ENCODE results near the gene TMPRSS13.
A peak's percentile ranks its signal among the peaks of the same experiment; 100 is the strongest.
"Not testable (repeated sequence)": the region's sequence is repeated elsewhere in the genome, so short reads cannot be mapped to it uniquely, and the experiment has no call there.

TMPRSS13 gene

DNA sequence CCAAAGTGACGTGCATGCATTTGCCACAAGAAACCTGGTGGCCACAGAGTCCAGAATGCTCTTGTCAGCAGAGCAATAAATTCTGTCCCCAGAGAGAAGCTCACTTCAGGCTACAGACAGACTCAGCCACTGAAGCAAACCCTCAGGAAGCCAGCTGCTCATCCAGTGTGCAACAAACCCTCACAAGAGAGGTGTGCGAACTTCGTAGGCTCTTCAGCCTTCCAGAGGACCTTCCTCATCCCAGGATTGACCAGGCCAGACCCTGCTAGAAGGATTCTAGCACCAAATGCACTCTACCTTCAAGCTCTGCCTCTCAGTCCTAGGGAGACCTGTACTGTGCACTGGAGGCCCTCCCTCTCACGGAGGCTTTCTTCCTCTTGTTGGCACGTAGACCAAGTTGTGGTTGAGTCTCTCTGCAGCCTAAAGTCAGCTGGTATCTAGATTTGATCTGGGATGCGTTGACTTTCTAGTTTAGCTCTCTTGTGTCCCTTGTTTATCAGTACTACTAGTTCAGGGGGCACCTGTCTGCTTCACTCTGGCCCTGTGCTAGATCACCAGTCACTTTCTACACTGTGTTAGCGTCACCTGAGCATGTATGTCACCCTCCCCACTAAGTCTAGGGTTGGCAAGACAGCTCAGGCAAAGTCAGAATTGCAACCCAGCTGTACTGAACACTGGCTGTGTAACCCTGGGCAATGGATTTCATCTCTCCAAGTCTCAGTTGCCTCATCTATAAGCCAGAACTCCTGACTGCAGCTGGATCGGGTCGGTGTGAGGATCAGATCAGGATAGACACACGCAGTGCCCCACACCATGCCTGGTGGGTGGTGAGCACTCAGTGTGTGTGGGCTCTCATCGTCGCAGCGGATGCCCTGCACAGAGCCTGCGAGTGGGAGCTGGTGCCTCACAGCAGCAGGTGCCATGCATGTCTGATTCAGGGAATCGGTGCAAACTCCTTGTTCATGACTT, 22.1 kb upstream of the TMPRSS13 start:
- DNase-seq (ENCODE audit: low read depth in 2 of 2) = no peak

DNA sequence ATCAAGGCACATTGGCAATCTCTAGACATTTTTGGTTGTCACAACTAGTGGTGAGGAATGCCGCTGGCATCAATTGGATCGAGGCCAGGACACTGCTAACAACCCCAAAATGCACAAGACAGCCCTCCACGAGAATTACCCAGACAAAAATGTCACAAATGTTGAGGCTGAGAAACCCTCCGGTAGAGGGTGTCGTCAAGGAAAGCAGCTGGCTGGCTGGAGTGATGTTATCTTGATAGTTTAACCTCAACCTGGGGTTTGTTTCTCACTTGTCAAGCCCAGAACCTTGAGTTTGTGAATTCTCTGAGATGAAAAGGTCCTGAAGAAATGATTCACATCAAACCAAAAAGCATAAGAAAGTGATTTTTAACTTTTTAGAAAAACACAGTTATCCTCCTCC, 21.1 kb upstream of the TMPRSS13 start:
- peak in 1 of 2 donors; percentile 41 for DNase-seq (ENCODE audit: low read depth in 2 of 2)

DNA sequence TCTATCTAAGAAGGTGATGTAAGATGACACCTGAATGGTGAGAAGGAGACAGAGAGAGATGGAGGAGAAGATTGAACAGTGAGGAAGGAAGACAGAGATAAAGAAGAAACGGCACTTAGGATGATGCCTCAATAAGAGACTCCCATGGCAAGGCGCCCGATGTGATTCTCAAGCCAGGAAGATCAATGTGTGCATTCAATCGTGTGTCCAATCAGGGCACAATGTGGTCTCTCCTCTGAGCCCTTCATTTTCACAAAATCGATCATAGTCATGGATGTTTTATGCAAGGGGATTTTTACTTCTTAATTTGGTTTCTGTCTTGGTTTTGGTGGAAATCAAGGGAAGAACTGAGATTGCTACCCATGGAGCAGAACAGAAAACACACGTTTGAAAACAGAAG, 19.9 kb upstream of the TMPRSS13 start:
- DNase-seq (ENCODE audit: low read depth in 2 of 2) = no peak

DNA sequence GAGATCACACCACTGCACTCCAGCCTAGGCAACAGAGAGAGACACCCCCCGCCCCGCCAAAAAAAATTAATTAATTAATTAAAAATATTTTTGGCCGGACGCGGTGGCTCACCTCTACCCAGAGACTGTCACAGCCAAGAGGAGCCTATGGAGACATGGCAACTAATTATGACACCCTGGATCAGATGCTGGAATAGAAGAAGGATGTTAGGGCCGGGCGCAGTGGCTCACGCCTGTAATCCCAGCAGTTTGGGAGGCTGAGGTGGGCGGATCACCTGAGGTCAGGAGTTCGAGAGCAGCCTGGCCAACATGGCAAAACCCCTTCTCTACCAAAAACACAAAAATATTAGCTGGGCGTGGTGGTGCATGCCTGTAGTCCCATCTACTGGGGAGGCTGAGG, 19.3 kb upstream of the TMPRSS13 start:
- not testable (repeated sequence) for DNase-seq (ENCODE audit: low read depth in 2 of 2)

DNA sequence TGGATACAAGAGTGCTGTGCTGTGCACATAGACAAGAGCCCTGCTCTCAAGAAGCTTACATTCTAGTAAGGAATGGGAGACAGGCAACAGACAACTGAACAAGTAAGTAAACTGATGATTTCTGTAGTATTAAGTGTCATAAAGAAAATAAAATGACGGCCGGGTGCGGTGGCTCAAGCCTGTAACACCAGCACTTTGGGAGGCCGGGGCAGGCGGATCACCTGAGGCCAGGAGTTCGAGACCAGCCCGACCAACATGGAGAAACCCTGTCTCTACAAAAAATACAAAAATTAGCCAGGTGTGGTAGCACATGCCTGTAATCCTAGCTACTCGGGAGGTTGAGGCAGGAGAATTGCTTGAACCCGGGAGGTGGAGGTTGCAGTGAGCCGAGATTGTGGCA, 18.5 kb upstream of the TMPRSS13 start:
- not testable (repeated sequence) for DNase-seq (ENCODE audit: low read depth in 2 of 2)

DNA sequence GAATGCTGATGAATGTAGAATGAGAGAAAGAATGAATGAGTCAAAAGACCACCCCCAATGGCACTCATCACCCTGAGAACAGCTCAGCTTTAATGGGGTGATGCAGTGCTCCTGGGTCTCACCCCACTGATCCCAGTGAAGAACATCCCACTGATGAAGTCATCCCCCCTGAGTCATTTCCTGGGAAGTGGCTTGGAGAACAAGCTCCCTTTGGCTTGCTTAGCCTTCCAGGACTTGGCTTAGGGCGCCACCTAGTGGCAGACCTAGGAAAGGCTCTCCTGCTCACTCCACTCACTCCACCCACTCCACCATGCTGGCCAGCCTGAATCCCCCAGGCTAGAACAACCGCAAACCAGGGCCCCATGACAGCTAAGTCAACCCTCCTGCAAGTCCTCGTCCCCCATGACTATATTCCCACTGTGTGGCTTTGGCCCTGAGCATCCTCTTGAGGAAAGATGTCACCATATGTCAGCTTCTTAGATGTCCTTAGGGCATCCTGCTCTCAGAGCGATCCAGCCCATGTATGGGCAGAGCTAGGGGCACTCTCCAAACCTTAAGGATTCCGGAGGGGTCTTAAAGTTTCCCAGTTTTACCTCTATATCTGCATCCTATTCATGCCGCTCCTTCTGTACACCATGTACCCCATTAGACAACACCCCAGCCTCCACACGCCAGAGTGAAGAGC, 17.8 kb upstream of the TMPRSS13 start:
- DNase-seq (ENCODE audit: low read depth in 2 of 2) = peak; percentile 70 to 77

DNA sequence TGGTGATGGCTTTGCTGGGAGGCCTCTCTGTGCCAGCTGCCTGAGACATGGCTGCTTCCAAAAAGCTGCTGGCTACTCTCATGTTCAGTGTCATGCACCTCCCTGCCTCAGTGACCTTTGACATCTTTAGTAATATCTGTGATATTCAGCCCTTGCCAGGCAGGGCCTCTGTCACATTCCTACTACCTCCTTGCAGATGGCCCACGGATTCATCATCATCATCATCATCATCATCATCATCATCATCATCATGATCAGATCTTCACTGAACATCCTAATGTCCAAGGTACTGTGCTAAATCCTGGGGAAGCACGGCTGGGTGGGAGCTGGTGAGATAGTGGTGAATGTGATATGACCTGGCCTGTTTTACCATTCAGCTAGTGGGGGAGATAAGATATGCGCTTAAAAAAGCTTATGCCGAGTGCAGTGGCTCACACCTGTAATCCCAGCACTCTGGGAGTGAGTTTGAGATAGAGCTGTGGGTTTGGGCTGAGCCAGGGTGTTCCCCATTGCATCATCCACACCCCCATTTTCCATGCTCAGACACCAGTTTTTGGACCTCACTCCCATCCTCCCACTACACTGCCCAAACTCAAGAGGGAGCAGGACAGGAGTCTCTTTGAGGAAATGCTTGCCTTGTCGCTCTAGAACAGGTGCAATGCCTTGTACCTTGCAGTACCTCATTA, 17.1 kb upstream of the TMPRSS13 start:
- DNase-seq (ENCODE audit: low read depth in 2 of 2) = no peak

DNA sequence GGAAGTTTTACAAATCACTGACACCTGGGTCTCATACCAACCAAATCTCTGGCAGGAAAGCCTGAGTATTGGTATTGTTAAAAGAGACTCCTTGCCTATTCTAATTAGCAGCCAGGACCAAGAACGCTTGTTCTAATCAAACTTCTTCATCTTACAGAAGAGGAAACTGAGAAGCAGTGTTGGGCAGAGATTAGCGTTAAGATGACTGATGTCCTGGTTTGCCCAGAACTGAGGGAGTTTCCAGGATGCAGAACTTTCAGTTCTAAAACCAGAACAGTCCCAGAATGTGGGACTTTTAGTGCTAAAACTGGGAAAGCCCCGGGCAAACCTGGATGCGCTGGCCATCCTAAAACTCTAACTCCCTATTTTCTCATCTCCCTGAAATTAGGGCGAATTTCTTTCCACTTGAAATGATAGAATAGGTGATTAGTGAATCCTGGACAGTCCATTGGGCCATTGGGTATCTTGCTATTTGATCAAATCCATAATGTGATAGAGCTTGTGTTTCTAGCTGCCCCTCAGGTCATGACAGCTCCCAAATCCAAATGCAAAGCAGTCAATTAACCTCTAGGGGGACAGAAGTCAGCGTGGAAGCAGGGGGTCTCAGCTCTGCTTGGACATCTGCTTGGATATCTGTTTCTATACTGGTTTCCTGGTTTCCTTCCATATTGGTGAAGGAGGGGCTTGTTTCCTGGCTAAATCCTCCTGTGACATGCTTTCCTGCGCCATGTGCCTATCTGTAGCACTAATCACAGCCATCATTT, 16.0 kb upstream of the TMPRSS13 start:
- DNase-seq (ENCODE audit: low read depth in 2 of 2) = no peak

DNA sequence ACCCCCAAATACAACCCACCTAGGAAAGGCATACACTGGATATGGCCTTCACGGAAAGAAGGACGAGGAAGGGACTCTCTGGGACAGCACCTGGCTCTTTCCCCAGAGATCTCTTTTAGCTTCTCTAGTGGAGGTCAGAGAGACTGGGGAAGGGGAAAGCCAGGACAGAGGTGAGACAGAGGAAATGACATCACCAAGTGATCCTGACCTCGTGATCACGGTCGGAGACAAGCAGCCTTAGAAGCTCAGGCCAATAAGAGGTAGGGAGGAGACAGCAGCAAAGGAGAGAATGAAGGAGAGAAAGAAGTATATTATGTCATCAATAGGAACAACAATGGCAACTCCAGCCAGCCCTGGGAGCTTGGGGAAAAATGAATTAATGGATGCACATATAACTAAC, 15.4 kb upstream of the TMPRSS13 start:
- no peak for DNase-seq (ENCODE audit: low read depth in 2 of 2)

DNA sequence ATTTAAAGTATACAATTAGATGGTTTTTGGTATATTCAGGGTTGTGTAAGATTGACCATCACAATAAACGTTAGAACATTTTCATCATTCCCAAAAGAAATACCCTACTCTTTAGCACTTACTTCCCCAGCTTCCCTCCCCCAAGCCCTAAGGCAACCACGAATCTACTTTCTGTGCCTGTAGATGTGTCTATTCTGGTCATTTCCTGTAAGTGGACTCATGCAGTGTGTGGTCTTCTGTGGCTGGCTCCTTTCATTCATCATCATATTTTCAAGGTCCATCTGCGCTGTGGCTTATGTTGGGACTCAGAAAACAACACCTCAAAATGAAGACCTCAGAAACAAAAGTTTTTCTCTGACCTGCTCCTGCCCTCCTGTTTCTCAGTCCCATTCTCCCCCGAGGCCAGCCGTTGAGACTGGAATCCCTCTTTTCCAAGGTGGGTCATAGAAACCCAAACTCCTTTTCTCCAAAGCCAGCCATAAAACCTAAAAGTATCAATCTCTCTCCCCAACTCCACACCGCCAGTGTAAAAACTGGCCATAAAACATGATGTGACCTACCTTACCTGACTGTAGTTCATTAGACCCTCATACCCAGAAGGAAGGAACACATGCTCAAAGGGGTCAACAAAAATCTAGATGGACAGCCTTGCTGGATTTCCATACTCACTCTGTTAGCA, 12.9 kb upstream of the TMPRSS13 start:
- no peak for DNase-seq (ENCODE audit: low read depth in 2 of 2)

DNA sequence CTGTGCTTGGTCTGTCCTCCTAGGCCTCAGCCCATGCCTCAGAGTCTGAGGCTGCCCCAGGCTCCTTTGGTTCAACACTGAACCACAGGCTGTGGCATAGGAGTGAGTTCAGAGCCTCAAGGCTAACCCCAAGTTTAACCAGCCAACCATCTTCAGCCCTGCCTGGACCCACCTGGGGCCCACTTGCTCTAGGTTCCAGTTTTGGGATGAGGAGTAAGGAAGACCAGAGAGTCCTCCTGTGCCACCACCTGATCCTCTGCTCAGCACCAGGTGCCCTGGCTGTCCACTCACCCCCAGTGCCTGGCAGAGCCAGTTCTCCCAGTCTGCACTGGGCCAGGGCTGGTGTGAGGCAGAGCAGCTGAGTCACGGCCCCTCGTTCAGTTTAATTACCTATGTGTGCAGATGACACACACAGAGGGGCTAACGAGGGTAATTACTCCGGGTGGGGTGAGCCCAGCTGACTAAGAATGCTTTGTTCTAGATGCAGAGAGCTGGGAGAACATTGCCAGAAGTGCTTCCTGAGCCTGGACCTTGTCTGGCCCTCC, 12.0 kb upstream of the TMPRSS13 start:
- no peak for DNase-seq (ENCODE audit: low read depth in 2 of 2)

DNA sequence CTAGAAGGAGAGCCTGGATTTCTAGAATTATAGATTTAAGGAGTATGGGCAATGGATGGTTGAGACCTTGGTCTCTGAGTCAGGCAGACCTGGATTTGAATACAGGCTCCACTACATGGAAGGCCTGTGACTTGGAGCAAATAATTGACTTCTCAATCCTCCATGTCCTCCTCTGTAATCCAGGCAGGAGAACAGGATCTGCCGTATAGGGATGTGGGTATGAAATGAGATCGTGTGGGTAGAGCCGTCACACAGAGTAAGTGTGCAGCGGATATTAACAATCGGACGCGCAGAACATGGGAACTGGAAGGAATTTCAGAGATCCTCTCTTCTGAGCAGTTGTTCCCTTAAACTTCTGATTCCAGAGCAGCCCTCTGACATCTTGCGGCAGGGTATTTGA, 11.5 kb upstream of the TMPRSS13 start:
- no peak for DNase-seq (ENCODE audit: low read depth in 2 of 2)

DNA sequence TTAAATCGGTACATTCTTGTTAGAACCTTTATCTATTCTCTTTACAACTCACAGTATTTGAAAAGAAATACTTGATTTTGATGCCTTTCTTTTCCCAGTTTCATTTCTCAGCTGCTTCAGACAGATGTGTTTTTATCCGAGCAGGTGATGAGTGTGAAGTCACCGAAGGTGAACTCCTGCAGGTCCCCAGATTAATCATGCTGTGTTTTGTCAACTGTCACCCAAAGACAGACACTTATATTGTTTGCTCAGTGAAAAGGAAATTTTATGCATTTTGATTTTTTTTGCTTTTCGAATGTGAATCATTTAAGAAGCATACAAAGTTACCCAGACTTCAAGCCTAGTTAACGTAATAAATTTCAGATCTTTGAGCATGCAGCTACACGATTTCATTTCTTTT, 7.8 kb upstream of the TMPRSS13 start:
- DNase-seq (ENCODE audit: low read depth in 2 of 2) = no peak

DNA sequence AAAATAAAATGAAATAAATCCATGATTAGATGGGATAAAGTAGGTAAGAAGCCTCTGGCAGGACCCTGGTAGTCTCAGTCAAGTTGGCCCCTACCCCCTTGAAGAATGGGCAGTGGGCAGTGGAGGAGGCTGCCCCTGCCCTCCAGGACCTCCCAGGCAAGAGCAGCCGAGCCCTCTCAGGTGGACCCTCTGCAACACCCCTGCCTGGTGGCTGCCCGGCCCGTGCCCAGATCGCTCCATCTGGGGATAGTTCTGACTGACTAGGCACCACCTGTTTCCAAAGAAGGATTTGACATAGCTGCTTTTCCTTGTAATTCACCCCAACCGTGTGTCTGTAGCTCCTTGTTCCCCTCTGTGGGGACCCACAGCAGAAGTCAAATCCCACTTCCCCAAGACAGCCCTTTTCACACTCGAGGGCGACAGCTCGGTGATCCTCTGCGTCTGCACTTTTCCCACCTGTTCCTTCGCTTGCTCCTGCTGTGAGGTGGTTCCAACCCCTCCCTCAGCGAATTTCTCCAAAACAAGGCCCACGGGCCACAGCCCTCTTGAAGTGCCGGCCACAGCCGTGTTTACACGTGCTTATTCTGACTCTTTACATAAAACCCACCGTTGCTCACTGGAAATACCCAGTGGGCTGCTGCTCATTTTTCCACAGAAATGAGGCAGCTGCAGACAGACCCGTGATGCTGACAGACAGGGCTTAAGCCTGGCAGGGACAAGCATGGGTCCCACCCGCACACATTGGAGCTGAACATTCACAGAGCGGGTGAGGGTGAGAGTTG, 5.5 kb upstream of the TMPRSS13 start:
- DNase-seq (ENCODE audit: low read depth in 2 of 2) = no peak

DNA sequence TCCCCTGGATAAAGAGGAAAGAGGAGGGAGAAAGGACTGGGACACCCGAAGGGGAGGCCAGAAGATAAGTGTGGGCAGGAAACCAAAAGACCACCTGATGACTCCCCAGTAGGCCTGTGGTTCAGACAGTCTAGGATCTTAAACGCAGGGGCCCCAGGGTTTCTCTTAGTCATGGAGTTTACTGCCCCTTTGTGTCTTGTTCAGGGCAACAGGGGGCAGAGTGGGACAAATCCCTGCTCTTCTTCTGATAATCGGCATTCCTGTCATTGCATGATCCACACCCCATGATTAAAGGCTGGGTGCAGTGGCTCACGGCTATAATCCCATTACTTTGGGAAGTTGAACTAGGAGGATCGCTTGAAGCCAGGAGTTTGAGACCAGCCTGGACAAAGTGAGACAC, 4.7 kb upstream of the TMPRSS13 start:
- no peak for DNase-seq (ENCODE audit: low read depth in 2 of 2)

DNA sequence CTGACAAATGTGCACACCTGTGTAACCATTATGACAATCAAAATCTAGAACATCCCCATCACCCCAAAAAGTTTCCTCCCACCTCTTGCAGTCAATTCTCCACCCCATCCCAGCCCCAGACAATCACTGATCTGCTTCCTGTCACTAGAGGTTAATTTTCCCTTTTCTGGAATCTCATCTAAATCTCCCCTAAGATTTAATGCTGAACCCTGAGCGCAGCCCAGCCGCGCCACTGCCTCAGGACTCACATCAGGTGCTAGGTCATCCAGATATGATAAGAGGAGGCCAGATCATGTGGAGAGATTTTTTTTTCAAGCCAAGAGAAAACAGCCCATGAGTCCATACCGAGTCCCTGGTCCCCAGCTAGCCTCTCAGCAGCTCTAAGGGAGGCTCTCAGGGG, 4.3 kb upstream of the TMPRSS13 start:
- no peak for DNase-seq (ENCODE audit: low read depth in 2 of 2)

DNA sequence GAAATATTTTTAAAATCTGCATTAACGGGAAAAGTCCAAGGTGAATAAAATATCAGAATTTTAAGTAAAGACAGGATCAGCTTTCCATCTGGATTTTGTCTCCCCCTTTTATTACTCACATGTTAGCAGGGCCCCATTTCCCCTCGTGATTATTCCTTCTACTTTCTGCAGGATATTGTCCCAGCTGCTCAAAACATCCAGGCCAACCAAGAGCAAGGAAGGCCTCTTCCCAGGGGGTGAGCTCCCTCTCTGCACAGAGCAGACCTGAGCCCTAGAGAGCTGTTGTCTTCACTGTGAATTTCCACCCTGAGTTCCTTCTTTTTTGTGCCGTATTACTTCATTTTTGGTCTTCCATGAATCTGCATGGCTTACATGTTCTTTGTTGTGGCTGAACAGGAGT, 3.7 kb upstream of the TMPRSS13 start:
- no peak for DNase-seq (ENCODE audit: low read depth in 2 of 2)

DNA sequence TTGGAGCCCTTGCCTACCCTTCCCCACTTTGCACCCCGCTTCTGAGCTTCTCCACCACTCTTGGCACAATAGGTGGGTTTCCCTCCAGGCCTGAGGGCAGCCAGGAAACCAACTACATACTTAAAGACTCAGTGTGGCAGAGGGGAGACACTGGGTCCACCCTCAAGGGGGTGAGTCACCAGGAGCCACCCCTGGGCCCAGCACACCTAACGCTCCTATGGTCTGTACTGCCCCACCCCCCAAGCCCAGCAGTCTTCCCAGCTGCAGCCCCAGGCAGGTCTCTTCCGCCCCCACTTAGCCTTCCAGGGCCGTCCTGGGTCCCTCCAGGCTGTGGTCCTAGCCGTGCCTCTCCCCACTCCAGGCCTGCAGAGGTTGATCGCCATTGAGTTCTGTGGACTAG, 3.2 kb upstream of the TMPRSS13 start:
- DNase-seq (ENCODE audit: low read depth in 2 of 2) = no peak

DNA sequence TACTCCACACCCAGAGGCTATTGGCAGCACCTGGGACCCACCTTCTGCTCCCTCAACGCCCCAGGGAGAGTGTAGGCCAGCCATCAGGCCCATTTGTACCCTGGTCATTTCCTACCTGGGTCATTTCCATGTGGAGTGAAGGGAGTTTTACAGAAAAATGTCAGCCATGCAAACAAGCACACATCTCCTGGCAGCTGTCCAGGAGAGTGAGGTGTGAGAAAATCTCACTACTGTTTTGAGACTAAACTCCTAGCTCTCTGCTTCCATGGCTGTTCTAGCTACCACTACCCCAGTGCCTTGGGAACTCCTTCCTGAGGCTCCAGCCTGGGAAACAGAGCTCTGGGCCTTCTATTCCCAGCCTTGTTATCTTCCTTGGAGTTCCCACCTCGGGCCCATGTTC, 2.8 kb upstream of the TMPRSS13 start:
- no peak for DNase-seq (ENCODE audit: low read depth in 2 of 2)

DNA sequence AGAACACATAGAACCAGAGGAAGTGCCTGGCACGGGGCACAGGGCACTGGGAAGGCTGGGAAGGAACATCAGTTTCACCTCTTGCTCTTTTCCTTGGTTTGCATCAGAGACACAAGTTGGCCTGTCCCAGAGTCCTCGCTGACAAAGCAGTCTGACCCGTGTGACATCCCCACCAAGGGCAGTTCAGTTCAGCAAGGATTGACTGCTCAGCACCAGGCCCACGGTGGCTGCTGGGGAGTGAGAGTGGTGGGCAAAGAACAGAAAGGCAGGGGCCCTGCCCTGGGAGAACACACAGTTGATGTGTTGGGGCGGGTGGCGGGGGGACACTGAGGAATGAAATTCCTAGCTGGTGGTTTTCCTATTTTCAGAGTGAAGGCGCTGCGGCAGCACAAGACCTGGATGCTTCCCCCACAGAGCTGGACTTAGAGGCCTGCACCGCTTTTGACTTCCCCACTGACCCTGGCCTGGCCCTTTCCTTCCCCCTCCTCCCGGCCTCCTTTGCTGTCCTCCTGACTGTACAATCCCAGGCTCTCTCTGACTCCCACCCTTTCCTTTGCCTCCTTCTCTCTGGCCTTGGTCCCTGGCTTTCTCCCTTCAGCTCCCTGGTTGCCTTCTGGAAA, 2.2 kb upstream of the TMPRSS13 start:
- DNase-seq (ENCODE audit: low read depth in 2 of 2) = no peak
